Testis (tissue), 3 donors: Measurements from ENCODE around the gene TAGLN2. TPM values are rescaled to one million over a fixed set of nuclear protein-coding genes. Genes with fewer than 3 reads are reported as not detected.

ENCODE experiments used
- DNase-seq: peaks from one replicate; pipeline ENCODE4 v3.0.0-alpha.2; 2019
- H3K27ac ChIP-seq, 2 donors: fragments of 200-600 bp; sonication (generic); one replicate each; pipeline ENCODE4 v1.5.1; 2019
- H3K27me3 ChIP-seq: fragments of 200-600 bp; sonication (generic); one replicate; pipeline ENCODE4 v1.5.1; 2019
- H3K36me3 ChIP-seq: fragments of 200-600 bp; sonication (generic); one replicate; pipeline ENCODE4 v1.5.1; 2017; ENCODE audit warnings: low read depth; ENCODE audit errors: missing control alignments
- H3K4me1 ChIP-seq: fragments of 200-600 bp; sonication (generic); one replicate; pipeline ENCODE4 v1.5.1; 2019
- H3K4me3 ChIP-seq, 2 donors: fragments of 200-600 bp; sonication (generic); one replicate each; pipeline ENCODE4 v1.5.1; 2017 to 2019
- H3K9me3 ChIP-seq: fragments of 200-600 bp; sonication (generic); one replicate; pipeline ENCODE4 v1.5.1; 2017
- CTCF ChIP-seq, 3 experiments: fragments of 450-650 bp in 2 of 3; fragments of 200-600 bp in 1 of 3; sonication (generic) in 1 of 3; IDR thresholded peaks; one replicate each; pipeline ENCODE4 v1.5.1; 2016 to 2019; ENCODE audit warnings: antibody characterized with exemption in 3 of 3, mild to moderate bottlenecking in 2 of 3, moderate library complexity in 1 of 3
- POLR2A ChIP-seq: fragments of 450-650 bp; IDR thresholded peaks from one replicate; pipeline ENCODE4 v1.6.1; 2017; ENCODE audit warnings: antibody characterized with exemption, mild to moderate bottlenecking, moderate library complexity
- WGBS, 2 donors: methylation state at CpG; one replicate each; pipeline ENCODE4 v1.1.5; 2018; 5-methylcytosine and 5-hydroxymethylcytosine counted together
- intact Hi-C: fragments of 100-400 bp; cut with DNase I; formaldehyde crosslinking; loops from one replicate; pipeline ENCODE4 v1.15.1; 2023; ENCODE audit warnings: low total_unique reads
- polyA plus RNA-seq: library from polyadenylated mRNA; stranded (reverse); fragments of 350-450 nt; fragmentation: Illumina TruSeq; extraction: RNeasy Lipid Tissue Mini Kit (QIAGEN cat#74804); gene quantifications from one replicate; pipeline ENCODE4 v1.2.3, GENCODE V29; 2014; ENCODE audit warnings: low read depth, low replicate concordance; ENCODE audit not compliant: insufficient read depth
- total RNA-seq, 2 donors: library from RNA; depleted of rRNA; stranded (reverse); fragments of >200 nt; gene quantifications; one replicate each; pipeline ENCODE4 v1.2.3, GENCODE V29; 2016

TAGLN2 gene
- total and polyA plus RNA-seq, 3 donors from 2014 or later = 204 to 389 (median 305) TPM

- no peak overlapping the region for H3K4me3 ChIP-seq
- DNase-seq = peak; percentile 28
- 42 to 52% methylated on average over 9 of the region's 9 CpGs for WGBS, 2 donors
- H3K27me3 ChIP-seq = no peaks in the 10 kb centered on the region
- no peaks in the 10 kb centered on the region for H3K9me3 ChIP-seq
- no peak overlapping the region for H3K27ac ChIP-seq
- no peak for TF ChIP-seq CTCF (IDR thresholded peaks at IDR 0.05)
- no peak for TF ChIP-seq POLR2A
- intact Hi-C loops = no loop called here
- H3K36me3 ChIP-seq = no peaks in the 10 kb centered on the region
- peaks cover 4% of the 10 kb centered on the region for H3K4me1 ChIP-seq
These were observed 45.6 kb upstream of the TAGLN2 start for GRCh38 chr1:159970932-159971342.

- no peaks in the 10 kb centered on the region for H3K36me3 ChIP-seq
- no peak overlapping the region for H3K27ac ChIP-seq
- H3K27me3 ChIP-seq = no peaks in the 10 kb centered on the region
- TF ChIP-seq POLR2A (no peak), CTCF (IDR thresholded peaks at IDR 0.05) (no peak)
- DNase-seq = no peak
- H3K4me1 ChIP-seq = peaks cover 4% of the 10 kb centered on the region
- H3K9me3 ChIP-seq = no peaks in the 10 kb centered on the region
- H3K4me3 ChIP-seq = no peak overlapping the region
- WGBS, 2 donors = 96 to 99% methylated on average over 3 of the region's 3 CpGs
- intact Hi-C loops = no loop called here
These were observed 43.6 kb upstream of the TAGLN2 start for GRCh38 chr1:159968901-159969300.

- no peak overlapping the region for H3K27ac ChIP-seq
- DNase-seq = no peak
- 82 to 86% methylated on average over 2 of the region's 2 CpGs for WGBS, 2 donors
- H3K36me3 ChIP-seq = no peaks in the 10 kb centered on the region
- no peaks in the 10 kb centered on the region for H3K4me1 ChIP-seq
- H3K27me3 ChIP-seq = no peaks in the 10 kb centered on the region
- TF ChIP-seq POLR2A (no peak), CTCF (IDR thresholded peaks at IDR 0.05) (no peak)
- no peaks in the 10 kb centered on the region for H3K9me3 ChIP-seq
- no peak overlapping the region for H3K4me3 ChIP-seq
- intact Hi-C loops = no loop called here
These were observed 40.0 kb upstream of the TAGLN2 start for GRCh38 chr1:159965263-159965662.

- Histone ChIP-seq H3K27ac (no peak overlapping the region), H3K4me1 (no peaks in the 10 kb centered on the region), H3K36me3 (no peaks in the 10 kb centered on the region), H3K4me3 (no peak overlapping the region), H3K9me3 (no peaks in the 10 kb centered on the region), H3K27me3 (no peaks in the 10 kb centered on the region)
- TF ChIP-seq CTCF (IDR thresholded peaks at IDR 0.05) (no peak), POLR2A (no peak)
- WGBS, 2 donors = 44 to 61% methylated on average over 3 of the region's 3 CpGs
- intact Hi-C loops = no loop called here
- DNase-seq = no peak
These were observed 38.8 kb upstream of the TAGLN2 start for GRCh38 chr1:159964144-159964543.

GRCh38 chr1:159962176-159962575 is 36.9 kb upstream of the TAGLN2 start:
- H3K27me3 ChIP-seq = no peaks in the 10 kb centered on the region
- WGBS, 2 donors = 92 to 98% methylated on average over 11 of the region's 11 CpGs
- no peak overlapping the region for H3K27ac ChIP-seq
- H3K4me3 ChIP-seq = no peak overlapping the region
- intact Hi-C loops = no loop called here
- TF ChIP-seq CTCF (IDR thresholded peaks at IDR 0.05) (no peak), POLR2A (no peak)
- no peaks in the 10 kb centered on the region for H3K36me3 ChIP-seq
- no peak for DNase-seq
- no peaks in the 10 kb centered on the region for H3K4me1 ChIP-seq
- no peaks in the 10 kb centered on the region for H3K9me3 ChIP-seq
